ENCODE results near the gene ATG16L2. TPM values are rescaled to one million over a fixed set of nuclear protein-coding genes. Genes with fewer than 3 reads are reported as not detected.

Gene ATG16L2
- total RNA-seq, 3 donors from 2014 or later (not counting 1 experiment from before 2014, with no cell fraction given) = 172 to 190 (median 179) TPM

DNA sequence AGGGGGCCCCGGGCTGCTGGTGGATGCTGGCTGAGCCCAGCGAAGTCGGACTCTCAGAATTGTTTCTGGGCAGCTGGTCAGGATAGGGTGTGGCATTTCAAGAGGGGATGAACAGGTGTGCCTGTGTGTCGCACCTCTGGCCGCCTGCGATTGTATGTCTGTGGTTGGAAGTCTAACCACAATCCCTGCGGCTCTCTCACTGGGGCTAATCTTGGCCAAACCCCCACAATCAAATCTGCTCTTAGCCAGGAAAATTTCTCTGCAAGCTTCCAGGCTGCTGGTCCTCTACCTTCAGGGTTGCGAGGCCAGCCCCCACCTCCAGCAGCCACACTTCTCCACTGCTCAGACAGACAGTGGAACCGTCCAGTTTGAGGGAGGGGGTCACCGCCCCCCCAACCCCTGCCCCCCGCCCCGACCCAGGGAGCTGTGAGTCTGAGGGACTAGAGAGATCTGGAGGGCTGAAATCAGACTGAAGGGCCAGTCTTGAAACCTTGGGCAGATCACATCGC lies 953 bp downstream of the ATG16L2 start:
- Histone ChIP-seq H3K27me3 (ENCODE audit: control insufficient read depth, insufficient read depth, low read length) (no peaks in the 10 kb centered on the region), H3K27ac (ENCODE audit: low read length) (peak overlapping the region; percentile 100), H3K36me3 (ENCODE audit: control insufficient read depth, insufficient read depth, low read length) (peaks cover 30% of the 10 kb centered on the region), H3K4me3 (ENCODE audit: low read length) (peak overlapping the region; percentile 66), H3K9me3 (ENCODE audit: control insufficient read depth, insufficient read depth, low read length) (no peaks in the 10 kb centered on the region), H3K4me1 (ENCODE audit: control insufficient read depth, insufficient read depth, low read length) (peaks cover 51% of the 10 kb centered on the region)
- intact Hi-C loops (cut with micrococcal nuclease) = loop anchor here (2.0 kb wide), 1 partner anchor 328 kb away; the partner anchor contains the start of gene FCHSD2
- no peak for ATAC-seq
- peaks cover 50 to 63% of the 10 kb centered on the region in 2 donors for H3K4me1 Mint-ChIP-seq
- WGBS (ENCODE audit: insufficient coverage) = under 1% methylated on average over 9 of the region's 13 CpGs
- DNase-seq = no peak
- peak overlapping the region; percentile 94 for H3K4me3 Mint-ChIP-seq
- H3K9me3 Mint-ChIP-seq = no peaks in the 10 kb centered on the region
- no peaks in the 10 kb centered on the region for H3K27me3 Mint-ChIP-seq (ENCODE audit: low read depth in 2 of 2)
- TF ChIP-seq, protein P1, sequence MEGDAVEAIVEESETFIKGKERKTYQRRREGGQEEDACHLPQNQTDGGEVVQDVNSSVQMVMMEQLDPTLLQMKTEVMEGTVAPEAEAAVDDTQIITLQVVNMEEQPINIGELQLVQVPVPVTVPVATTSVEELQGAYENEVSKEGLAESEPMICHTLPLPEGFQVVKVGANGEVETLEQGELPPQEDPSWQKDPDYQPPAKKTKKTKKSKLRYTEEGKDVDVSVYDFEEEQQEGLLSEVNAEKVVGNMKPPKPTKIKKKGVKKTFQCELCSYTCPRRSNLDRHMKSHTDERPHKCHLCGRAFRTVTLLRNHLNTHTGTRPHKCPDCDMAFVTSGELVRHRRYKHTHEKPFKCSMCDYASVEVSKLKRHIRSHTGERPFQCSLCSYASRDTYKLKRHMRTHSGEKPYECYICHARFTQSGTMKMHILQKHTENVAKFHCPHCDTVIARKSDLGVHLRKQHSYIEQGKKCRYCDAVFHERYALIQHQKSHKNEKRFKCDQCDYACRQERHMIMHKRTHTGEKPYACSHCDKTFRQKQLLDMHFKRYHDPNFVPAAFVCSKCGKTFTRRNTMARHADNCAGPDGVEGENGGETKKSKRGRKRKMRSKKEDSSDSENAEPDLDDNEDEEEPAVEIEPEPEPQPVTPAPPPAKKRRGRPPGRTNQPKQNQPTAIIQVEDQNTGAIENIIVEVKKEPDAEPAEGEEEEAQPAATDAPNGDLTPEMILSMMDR (IDR thresholded peaks at IDR 0.05) = no peak
- no peaks in the 10 kb centered on the region for H3K36me3 Mint-ChIP-seq
- H3K27ac Mint-ChIP-seq = peak overlapping the region; percentile 98 to 100

DNA sequence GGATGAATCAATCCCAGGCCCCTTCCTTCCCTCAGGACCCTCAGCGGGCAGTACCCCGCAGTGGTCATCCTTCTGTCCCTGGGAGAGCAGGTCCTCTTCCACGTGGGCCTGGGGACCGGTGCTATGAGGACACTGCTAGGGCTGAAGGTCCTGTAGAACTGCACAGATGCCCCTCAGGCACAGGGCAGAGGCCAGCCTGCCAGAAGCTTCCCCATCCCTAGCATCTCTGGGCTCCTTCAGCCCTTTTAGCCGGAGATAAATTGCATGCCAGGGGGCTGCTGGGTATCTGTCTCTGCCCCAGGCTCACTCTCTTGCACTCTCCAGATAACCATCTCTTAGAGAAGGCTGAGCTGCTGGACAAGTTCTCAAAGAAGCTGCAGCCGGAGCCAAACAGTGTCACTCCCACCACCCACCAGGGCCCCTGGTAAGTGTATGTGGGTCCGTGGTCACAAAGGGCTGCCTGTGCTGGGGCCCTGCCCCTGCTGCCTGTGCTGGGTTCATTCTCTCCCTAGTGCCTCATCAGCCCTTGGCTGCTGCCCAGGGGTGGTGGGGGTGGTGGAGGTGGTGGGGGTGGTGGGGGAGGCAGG lies 2.3 kb downstream of the ATG16L2 start:
- H3K4me1 Mint-ChIP-seq = peaks cover 49 to 57% of the 10 kb centered on the region in 2 donors
- H3K27me3 Mint-ChIP-seq (ENCODE audit: low read depth in 2 of 2) = no peaks in the 10 kb centered on the region
- peaks cover 58% of the 10 kb centered on the region for H3K4me1 ChIP-seq (ENCODE audit: control insufficient read depth, insufficient read depth, low read length)
- H3K4me3 ChIP-seq (ENCODE audit: low read length) = peak overlapping the region; percentile 66
- peak overlapping the region; percentile 100 for H3K27ac ChIP-seq (ENCODE audit: low read length)
- TF ChIP-seq, protein P1 (IDR thresholded peaks at IDR 0.05) = no peak
- peak overlapping the region; percentile 98 to 100 for H3K27ac Mint-ChIP-seq
- intact Hi-C loops (cut with micrococcal nuclease) = no loop called here
- H3K36me3 ChIP-seq (ENCODE audit: control insufficient read depth, insufficient read depth, low read length) = peaks cover 43% of the 10 kb centered on the region
- no peaks in the 10 kb centered on the region for H3K9me3 ChIP-seq (ENCODE audit: control insufficient read depth, insufficient read depth, low read length)
- no peak for ATAC-seq
- no peaks in the 10 kb centered on the region for H3K9me3 Mint-ChIP-seq
- WGBS (ENCODE audit: insufficient coverage) = 47% methylated on average over 6 of the region's 7 CpGs
- peak overlapping the region; percentile 94 for H3K4me3 Mint-ChIP-seq
- no peaks in the 10 kb centered on the region for H3K27me3 ChIP-seq (ENCODE audit: control insufficient read depth, insufficient read depth, low read length)
- H3K36me3 Mint-ChIP-seq = no peaks in the 10 kb centered on the region
- DNase-seq = no peak

DNA sequence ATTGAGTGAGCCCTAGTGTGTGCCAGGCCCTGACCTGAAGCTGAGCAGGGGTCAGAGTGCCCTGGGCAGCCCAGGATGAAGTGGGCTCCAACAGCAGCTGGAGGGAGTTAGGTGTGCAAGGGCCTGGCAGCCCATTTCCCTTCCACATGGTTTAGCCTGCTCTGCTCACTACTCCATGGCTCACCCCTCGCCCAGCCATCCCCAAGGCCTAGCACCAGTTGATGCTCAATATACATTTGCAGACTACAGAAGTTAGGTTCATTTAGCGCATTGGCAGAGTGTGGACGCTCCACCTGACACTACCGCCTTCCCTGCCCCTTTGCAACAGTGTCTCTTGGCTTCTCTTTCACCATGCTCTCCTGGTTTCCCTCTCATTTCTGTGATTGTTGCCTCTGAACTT lies 3.8 kb downstream of the ATG16L2 start:
- Mint-ChIP-seq H3K27me3 (ENCODE audit: low read depth in 2 of 2) (no peaks in the 10 kb centered on the region), H3K9me3 (no peaks in the 10 kb centered on the region), H3K36me3 (no peaks in the 10 kb centered on the region), H3K4me1 (peaks cover 42 to 50% of the 10 kb centered on the region in 2 donors), H3K27ac (peak overlapping the region; percentile 98 to 100), H3K4me3 (peak overlapping the region; percentile 11)
- intact Hi-C loops (cut with micrococcal nuclease) = no loop called here
- WGBS (ENCODE audit: insufficient coverage) = 100% methylated on average over 4 of the region's 4 CpGs
- no peak for DNase-seq
- no peak overlapping the region for H3K27ac ChIP-seq (ENCODE audit: low read length)
- peaks cover 55% of the 10 kb centered on the region for H3K4me1 ChIP-seq (ENCODE audit: control insufficient read depth, insufficient read depth, low read length)
- peaks cover 50% of the 10 kb centered on the region for H3K36me3 ChIP-seq (ENCODE audit: control insufficient read depth, insufficient read depth, low read length)
- TF ChIP-seq, protein P1 (IDR thresholded peaks at IDR 0.05) = no peak
- H3K9me3 ChIP-seq (ENCODE audit: control insufficient read depth, insufficient read depth, low read length) = no peaks in the 10 kb centered on the region
- no peak for ATAC-seq
- H3K27me3 ChIP-seq (ENCODE audit: control insufficient read depth, insufficient read depth, low read length) = no peaks in the 10 kb centered on the region
- no peak overlapping the region for H3K4me3 ChIP-seq (ENCODE audit: low read length)

Data from natural killer cell (primary cell).